Measurements from ENCODE around the gene GNAS-AS1.
A peak's percentile ranks its signal among the peaks of the same experiment; 100 is the strongest.

GNAS-AS1 gene

DNA sequence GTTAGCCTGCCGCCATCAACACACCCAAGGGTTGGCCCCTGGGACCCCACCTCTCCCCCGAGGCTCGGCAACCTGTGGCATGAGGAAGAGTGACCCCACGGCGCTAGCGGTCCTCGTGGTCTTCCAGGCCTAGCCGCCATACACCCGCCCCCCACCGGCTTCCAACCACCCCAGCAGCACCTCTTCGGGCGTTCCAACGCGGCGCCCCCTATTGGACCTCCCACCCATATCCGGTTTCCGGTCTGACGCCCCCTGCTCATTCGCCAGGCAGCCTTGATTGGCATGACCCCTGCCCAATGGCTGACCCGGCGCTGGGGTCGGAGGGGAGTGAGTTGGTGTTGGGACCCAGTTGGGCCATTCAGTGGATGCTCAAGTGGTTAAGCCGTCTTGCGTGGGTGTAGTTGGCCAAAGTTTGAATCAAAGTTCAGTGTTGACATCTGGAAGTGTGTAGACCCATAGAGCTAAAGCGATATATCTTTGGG is at the start of gene GNAS-AS1:
GNAS-AS1 (minus strand) TSS at position 210 of the 482 bp plus-strand sequence.
- Mint-ChIP-seq H3K4me1 (peaks cover 56% of the 10 kb centered on the region), H3K9me3 (peaks cover 14% of the 10 kb centered on the region), H3K27me3 (ENCODE audit: low read depth, poor library complexity) (peaks cover 62% of the 10 kb centered on the region), H3K4me3 (peak within 1 kb of the TSS; percentile 94), H3K36me3 (ENCODE audit: low read depth) (no peaks in the 10 kb centered on the region), H3K27ac (no peak within 1 kb of the TSS)
- TF ChIP-seq, protein P1, sequence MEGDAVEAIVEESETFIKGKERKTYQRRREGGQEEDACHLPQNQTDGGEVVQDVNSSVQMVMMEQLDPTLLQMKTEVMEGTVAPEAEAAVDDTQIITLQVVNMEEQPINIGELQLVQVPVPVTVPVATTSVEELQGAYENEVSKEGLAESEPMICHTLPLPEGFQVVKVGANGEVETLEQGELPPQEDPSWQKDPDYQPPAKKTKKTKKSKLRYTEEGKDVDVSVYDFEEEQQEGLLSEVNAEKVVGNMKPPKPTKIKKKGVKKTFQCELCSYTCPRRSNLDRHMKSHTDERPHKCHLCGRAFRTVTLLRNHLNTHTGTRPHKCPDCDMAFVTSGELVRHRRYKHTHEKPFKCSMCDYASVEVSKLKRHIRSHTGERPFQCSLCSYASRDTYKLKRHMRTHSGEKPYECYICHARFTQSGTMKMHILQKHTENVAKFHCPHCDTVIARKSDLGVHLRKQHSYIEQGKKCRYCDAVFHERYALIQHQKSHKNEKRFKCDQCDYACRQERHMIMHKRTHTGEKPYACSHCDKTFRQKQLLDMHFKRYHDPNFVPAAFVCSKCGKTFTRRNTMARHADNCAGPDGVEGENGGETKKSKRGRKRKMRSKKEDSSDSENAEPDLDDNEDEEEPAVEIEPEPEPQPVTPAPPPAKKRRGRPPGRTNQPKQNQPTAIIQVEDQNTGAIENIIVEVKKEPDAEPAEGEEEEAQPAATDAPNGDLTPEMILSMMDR (IDR thresholded peaks at IDR 0.05): no peak
- DNase-seq: peak; percentile 91

DNA sequence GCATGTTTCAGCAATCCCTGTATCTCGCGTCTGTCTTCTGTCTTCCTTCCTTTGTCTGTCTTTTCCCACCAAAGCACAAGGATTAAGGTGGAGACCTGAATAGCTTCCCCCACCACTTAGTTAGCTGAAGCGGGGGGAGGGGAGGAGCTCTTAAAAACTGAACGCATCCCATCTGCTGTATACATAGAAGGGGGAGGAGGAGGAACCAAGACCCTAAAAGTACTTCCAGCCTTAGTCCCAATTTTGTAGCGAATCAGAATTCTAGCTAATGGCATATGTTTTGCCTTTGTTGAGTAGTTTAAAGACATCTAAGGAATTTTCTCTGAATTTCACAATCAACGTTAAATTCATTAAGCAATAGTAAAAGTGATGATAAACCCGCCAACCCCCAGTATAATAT is 49.7 kb upstream of the GNAS-AS1 start:
- Mint-ChIP-seq H3K27ac (peak overlapping the region; percentile 79), H3K36me3 (ENCODE audit: low read depth) (peaks cover 58% of the 10 kb centered on the region), H3K4me3 (peak overlapping the region; percentile 53), H3K4me1 (peaks cover 95% of the 10 kb centered on the region), H3K9me3 (no peaks in the 10 kb centered on the region), H3K27me3 (ENCODE audit: low read depth, poor library complexity) (no peaks in the 10 kb centered on the region)
- TF ChIP-seq, protein P1 (IDR thresholded peaks at IDR 0.05): no peak
- DNase-seq: no peak

DNA sequence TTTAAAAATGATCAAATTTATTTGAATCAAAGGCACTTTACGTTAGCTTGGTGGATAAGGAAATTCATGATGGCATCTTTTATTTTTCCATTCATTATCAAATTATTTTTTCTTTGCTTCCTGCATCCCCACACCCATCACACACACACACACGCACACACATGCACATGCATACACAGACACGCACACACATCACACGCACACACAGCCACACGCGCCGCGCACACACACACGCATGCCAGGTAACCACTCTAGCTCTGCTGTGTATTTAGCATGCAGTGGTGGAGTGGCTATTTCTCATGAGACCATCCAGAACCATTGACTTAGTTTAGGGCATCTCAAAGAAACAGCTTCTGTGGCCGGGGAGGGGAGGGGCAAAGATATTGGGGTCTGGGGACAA is 48.8 kb upstream of the GNAS-AS1 start:
- peaks cover 95% of the 10 kb centered on the region for H3K4me1 Mint-ChIP-seq
- no peak for DNase-seq
- H3K36me3 Mint-ChIP-seq (ENCODE audit: low read depth): peaks cover 49% of the 10 kb centered on the region
- H3K9me3 Mint-ChIP-seq: no peaks in the 10 kb centered on the region
- no peaks in the 10 kb centered on the region for H3K27me3 Mint-ChIP-seq (ENCODE audit: low read depth, poor library complexity)
- H3K4me3 Mint-ChIP-seq: peak overlapping the region; percentile 53
- TF ChIP-seq, protein P1 (IDR thresholded peaks at IDR 0.05): no peak
- H3K27ac Mint-ChIP-seq: peak overlapping the region; percentile 86

DNA sequence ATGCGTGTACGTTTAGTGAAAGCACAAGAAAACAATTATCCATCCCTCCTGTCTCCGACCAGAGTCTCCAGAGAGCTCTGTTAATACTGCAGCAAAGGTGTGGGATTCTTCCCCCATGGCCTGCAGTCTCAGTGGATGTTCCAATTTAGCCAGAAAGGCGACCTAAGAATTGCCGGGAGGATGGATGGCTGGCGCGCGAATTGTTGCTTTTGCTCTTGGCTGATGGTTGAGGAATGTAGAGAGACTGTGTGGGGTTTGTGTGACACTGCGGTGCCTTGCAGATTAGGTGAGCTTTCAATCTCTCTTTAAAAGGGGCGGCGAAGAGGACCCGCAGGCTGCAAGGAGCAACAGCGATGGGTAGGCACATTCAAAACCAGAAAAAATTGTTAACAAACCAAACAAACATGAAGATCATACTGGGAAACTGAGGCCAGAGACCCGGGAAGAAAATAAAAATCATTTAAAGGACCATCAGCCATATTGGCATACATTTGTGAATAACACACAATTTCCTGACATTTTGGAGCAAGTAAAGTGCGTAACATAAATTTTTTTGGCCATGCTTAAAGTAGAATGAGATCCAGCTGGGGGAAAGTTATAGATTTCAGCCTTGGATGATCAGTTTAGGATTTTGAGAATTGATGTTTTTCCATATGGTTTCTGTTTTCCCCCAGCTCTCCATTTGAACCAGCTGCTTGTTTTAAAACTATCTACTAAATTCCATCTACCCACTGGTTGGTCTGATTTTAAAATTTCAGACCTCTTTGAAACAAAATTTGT is 48.1 kb upstream of the GNAS-AS1 start:
- H3K9me3 Mint-ChIP-seq: no peaks in the 10 kb centered on the region
- peak overlapping the region; percentile 53 for H3K4me3 Mint-ChIP-seq
- H3K4me1 Mint-ChIP-seq: peaks cover 95% of the 10 kb centered on the region
- H3K27me3 Mint-ChIP-seq (ENCODE audit: low read depth, poor library complexity): no peaks in the 10 kb centered on the region
- TF ChIP-seq, protein P1 (IDR thresholded peaks at IDR 0.05): no peak
- H3K27ac Mint-ChIP-seq: peak overlapping the region; percentile 86
- DNase-seq: no peak
- H3K36me3 Mint-ChIP-seq (ENCODE audit: low read depth): peaks cover 42% of the 10 kb centered on the region

GRCh38 chr20:58897488-58897887 is 46.8 kb upstream of the GNAS-AS1 start:
- Mint-ChIP-seq H3K4me3 (peak overlapping the region; percentile 69), H3K36me3 (ENCODE audit: low read depth) (peaks cover 33% of the 10 kb centered on the region), H3K4me1 (peaks cover 97% of the 10 kb centered on the region), H3K9me3 (no peaks in the 10 kb centered on the region), H3K27ac (peak overlapping the region; percentile 82), H3K27me3 (ENCODE audit: low read depth, poor library complexity) (no peaks in the 10 kb centered on the region)
- DNase-seq: no peak
- TF ChIP-seq, protein P1 (IDR thresholded peaks at IDR 0.05): no peak

GRCh38 chr20:58896820-58897219 is 46.1 kb upstream of the GNAS-AS1 start:
- no peaks in the 10 kb centered on the region for H3K9me3 Mint-ChIP-seq
- peak overlapping the region; percentile 57 for H3K27ac Mint-ChIP-seq
- TF ChIP-seq, protein P1 (IDR thresholded peaks at IDR 0.05): no peak
- no peak for DNase-seq
- H3K4me1 Mint-ChIP-seq: peaks cover 93% of the 10 kb centered on the region
- H3K27me3 Mint-ChIP-seq (ENCODE audit: low read depth, poor library complexity): no peaks in the 10 kb centered on the region
- peaks cover 33% of the 10 kb centered on the region for H3K36me3 Mint-ChIP-seq (ENCODE audit: low read depth)
- peak overlapping the region; percentile 64 for H3K4me3 Mint-ChIP-seq
